ENCODE data around the gene CPT1A.

DNA sequence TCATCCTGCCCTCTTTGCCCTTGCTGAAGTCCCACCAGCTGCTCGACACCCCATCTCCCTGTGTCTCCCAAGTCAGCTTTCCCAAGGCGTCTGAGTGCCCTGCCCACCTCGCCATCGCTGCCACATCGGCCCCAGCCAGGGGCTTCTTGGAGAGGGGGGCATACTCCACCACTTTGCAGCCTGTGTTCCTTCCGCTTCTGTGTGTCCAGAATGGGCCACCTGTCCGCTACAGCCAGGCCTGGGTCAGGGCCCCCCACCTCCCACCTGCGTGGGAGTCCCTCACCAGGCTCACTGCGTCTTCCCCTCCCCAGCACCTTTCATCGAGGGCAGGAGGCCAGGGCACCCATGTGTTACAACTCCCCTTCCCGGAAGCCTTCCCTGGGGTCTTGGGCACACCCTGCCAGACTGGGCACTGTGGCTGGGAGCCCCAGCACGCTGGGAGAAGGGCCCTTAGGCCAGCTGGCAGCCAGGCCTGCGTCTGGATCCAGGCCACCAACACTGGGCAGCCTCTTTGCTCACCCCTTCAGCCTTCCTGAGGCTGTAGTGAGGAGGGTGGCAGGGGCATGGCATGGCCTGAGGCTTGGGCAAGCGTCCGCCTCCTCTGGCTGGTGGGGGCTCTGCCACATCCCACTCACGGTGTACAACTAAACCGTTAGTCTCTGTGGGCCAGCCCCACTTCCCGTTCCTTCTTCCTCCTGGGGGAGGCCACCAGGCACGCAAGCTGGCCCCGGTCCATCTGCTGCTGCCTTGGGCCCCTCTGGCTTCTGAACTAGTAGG lies 13.4 kb downstream of the CPT1A start:
- TF ChIP-seq CTCF (IDR thresholded peaks at IDR 0.05) (no peak), RXRA (IDR thresholded peaks at IDR 0.05; ENCODE audit: borderline replicate concordance, low read depth) (no peak), SIN3A (IDR thresholded peaks at IDR 0.05; ENCODE audit: borderline replicate concordance, low read depth, low read length) (no peak), MAX (IDR thresholded peaks at IDR 0.05; ENCODE audit: low read depth) (no peak), EP300 (IDR thresholded peaks at IDR 0.05; ENCODE audit: borderline replicate concordance in 1 of 2, low read depth in 1 of 2, low read length in 1 of 2) (peak in 1 of 2 experiments; percentile 7; a peak in 1 of 4 replicates), FOXM1 (IDR thresholded peaks at IDR 0.05; ENCODE audit: low read depth) (no peak), POLR2AphosphoS5 (IDR thresholded peaks at IDR 0.05; ENCODE audit: low read depth, low read length) (no peak)
- TF ChIP-seq, protein P1, sequence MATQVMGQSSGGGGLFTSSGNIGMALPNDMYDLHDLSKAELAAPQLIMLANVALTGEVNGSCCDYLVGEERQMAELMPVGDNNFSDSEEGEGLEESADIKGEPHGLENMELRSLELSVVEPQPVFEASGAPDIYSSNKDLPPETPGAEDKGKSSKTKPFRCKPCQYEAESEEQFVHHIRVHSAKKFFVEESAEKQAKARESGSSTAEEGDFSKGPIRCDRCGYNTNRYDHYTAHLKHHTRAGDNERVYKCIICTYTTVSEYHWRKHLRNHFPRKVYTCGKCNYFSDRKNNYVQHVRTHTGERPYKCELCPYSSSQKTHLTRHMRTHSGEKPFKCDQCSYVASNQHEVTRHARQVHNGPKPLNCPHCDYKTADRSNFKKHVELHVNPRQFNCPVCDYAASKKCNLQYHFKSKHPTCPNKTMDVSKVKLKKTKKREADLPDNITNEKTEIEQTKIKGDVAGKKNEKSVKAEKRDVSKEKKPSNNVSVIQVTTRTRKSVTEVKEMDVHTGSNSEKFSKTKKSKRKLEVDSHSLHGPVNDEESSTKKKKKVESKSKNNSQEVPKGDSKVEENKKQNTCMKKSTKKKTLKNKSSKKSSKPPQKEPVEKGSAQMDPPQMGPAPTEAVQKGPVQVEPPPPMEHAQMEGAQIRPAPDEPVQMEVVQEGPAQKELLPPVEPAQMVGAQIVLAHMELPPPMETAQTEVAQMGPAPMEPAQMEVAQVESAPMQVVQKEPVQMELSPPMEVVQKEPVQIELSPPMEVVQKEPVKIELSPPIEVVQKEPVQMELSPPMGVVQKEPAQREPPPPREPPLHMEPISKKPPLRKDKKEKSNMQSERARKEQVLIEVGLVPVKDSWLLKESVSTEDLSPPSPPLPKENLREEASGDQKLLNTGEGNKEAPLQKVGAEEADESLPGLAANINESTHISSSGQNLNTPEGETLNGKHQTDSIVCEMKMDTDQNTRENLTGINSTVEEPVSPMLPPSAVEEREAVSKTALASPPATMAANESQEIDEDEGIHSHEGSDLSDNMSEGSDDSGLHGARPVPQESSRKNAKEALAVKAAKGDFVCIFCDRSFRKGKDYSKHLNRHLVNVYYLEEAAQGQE (IDR thresholded peaks at IDR 0.05; ENCODE audit: low read depth, low read length), result no peak

Data from SK-N-SH (cell line).